Fibroblast of skin of left biceps (primary cell): ENCODE results near the gene KCTD19.

Experiments
- DNase-seq, 2 experiments: peaks; one replicate each; pipeline ENCODE4 v3.0.0-alpha.2; 2013; ENCODE audit warnings: low read depth in 2 of 2

Gene KCTD19

GRCh38 chr16:67283039-67283825 lies 43.3 kb downstream of the KCTD19 start:
- DNase-seq: no peak

GRCh38 chr16:67282447-67282805 lies 44.1 kb downstream of the KCTD19 start:
- DNase-seq: no peak

GRCh38 chr16:67281536-67282446 lies 44.8 kb downstream of the KCTD19 start:
- no peak for DNase-seq

GRCh38 chr16:67280090-67281015 lies 46.2 kb downstream of the KCTD19 start:
- DNase-seq: no peak

GRCh38 chr16:67279296-67280089 lies 47.0 kb downstream of the KCTD19 start, which contains the start of gene PLEKHG4:
Gene PLEKHG4 (plus strand): TSS chr16:67279532. CDS start chr16:67280045, 513 bp downstream.
- DNase-seq: no peak

GRCh38 chr16:67278773-67279295 lies 47.7 kb downstream of the KCTD19 start:
- DNase-seq: no peak

GRCh38 chr16:67277999-67278772 lies 48.4 kb downstream of the KCTD19 start:
- DNase-seq: no peak

GRCh38 chr16:67277294-67277998 lies 49.1 kb downstream of the KCTD19 start:
- DNase-seq: peak; percentile 97

GRCh38 chr16:67275321-67275720 lies 51.2 kb downstream of the KCTD19 start:
- DNase-seq: no peak

- DNase-seq: no peak
These were observed 55.1 kb downstream of the KCTD19 start for GRCh38 chr16:67271446-67271845.

- DNase-seq: no peak
These were observed 55.6 kb downstream of the KCTD19 start for GRCh38 chr16:67270931-67271338.

- DNase-seq: no peak
These were observed 56.8 kb downstream of the KCTD19 start for GRCh38 chr16:67269766-67270165.

GRCh38 chr16:67268136-67268579 lies 58.4 kb downstream of the KCTD19 start:
- DNase-seq: peak in 1 of 2 experiments; percentile 64

- DNase-seq: no peak
These were observed 60.7 kb downstream of the KCTD19 start for GRCh38 chr16:67265834-67266233.

GRCh38 chr16:67264866-67265265 lies 61.7 kb downstream of the KCTD19 start:
- DNase-seq: no peak

GRCh38 chr16:67264277-67264676 lies 62.3 kb downstream of the KCTD19 start:
- no peak for DNase-seq

- no peak for DNase-seq
These were observed 63.3 kb downstream of the KCTD19 start for GRCh38 chr16:67263201-67263600.

GRCh38 chr16:67260426-67261063 lies 66.0 kb downstream of the KCTD19 start:
- DNase-seq: no peak

GRCh38 chr16:67259705-67260104 lies 66.8 kb downstream of the KCTD19 start:
- no peak for DNase-seq
